DLD1 (cell line): ENCODE measurements around the gene EMC8.

ENCODE experiments used
- in situ Hi-C: cut with HindIII; loops from 2 replicates; pipeline ENCODE4 v1.10.0; 2017; ENCODE audit warnings: low sequenced_read_pairs

The EMC8 gene

GRCh38 chr16:85835956-85836705 lies 36.8 kb upstream of the EMC8 start:
- in situ Hi-C loops: loop anchor here (5.0 kb wide), 1 partner anchor 71 kb away; no protein-coding TSS in a partner anchor

GRCh38 chr16:85835227-85835751 lies 35.9 kb upstream of the EMC8 start:
- in situ Hi-C loops: loop anchor here (5.0 kb wide), 1 partner anchor 72 kb away; no protein-coding TSS in a partner anchor

DNA sequence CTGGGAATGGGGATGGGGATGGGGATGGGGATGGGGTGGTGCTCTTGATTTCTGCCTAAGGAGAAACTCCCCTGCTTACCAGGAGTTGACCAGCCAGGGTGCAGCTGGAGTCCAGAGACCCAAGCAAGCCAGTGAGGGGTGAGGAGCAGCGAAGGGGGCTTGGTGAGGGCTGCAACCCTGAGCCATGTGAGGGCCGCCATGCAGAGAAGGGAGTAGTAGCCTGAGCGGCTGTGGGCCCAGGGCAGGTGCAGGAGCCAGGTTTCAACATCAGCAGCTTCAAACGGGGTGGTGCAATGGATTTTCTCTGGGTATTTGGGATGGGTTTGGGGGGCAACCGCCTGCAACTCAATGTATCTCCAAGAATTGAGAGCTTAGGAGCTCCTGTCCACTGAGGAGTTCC lies 35.4 kb upstream of the EMC8 start:
- in situ Hi-C loops: loop anchor here (5.0 kb wide), 1 partner anchor 73 kb away; no protein-coding TSS in a partner anchor

DNA sequence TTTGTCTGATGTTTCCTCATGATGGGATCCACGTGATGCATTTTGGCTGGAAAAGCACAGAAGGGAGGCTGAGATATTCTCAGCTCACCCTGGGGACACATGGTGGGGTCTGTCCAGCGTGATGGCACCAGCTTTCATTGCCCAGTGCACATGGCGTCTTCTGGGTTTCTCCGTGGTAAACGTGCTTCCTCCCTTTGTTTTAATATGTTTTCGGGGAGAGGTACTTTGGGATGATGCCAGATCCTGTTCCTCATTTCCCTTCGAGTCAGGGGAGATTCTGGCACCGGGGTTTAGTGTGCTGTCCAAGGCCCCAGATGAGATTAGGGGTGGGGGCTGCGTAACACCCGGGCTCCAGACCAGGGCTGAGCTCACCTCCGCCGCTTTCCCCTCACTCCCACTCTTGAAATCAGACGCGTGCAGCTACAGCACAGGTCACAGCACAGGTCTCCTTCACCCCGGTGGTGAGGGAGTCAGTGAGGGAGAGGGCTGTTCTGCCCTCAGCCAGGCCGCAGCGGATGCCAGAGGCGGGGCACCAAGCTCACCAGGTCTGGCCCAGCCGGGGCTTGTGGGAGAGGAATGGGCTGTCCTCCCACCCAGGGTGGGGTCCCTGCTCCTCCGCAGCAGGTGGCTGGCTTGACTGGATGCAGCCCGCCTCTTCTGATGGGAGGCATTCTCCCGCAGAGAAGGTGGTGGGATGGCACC lies 34.0 kb upstream of the EMC8 start:
- in situ Hi-C loops: no loop called here

GRCh38 chr16:85832570-85833218 lies 33.4 kb upstream of the EMC8 start:
- in situ Hi-C loops: no loop called here

DNA sequence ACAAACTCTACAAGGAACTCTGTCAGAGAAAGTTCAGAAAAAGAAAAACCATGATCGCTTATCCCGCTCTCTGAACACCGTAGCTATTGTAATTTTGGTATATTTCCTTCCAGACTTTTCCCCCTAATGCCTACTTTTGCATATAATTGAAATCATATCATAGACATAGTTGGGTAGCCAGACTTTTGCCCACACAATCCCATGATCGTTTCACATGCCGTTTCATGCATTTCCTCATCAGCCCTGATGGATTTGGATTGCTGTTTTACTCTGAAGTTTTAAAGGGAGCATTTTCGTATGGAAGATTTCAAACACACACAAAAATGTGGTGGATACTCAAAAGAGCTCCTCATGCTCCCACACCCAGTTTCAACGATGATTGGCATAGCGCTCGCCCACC lies 31.5 kb upstream of the EMC8 start:
- in situ Hi-C loops: no loop called here

GRCh38 chr16:85829751-85830445 lies 30.6 kb upstream of the EMC8 start:
- in situ Hi-C loops: no loop called here

DNA sequence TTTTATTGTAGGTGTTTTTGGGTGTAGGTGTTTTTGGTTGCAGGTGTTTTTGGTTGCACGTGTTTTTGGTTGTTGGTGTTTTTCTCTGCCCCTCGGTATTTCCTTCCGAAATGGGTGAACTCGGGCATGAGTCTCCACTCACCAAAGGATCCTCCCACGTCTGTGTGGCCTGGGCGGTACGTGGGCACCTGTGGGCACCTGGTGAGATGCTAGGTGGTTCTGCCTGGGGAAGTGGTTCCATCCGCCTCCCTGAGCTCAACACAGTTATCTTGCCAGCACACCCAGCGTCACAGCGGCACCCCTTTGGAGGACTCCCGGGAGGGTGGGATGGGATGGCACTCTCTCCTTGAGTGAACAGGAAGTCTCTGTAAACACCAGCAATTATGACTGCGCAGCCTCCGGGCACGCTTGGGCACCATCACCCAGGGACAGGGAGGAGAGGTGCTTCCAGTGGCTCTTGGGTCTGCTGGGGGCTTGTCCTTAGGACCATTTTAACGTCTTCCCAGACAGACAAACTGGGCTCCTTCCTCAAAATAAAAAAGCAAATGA lies 29.9 kb upstream of the EMC8 start:
- in situ Hi-C loops: no loop called here

DNA sequence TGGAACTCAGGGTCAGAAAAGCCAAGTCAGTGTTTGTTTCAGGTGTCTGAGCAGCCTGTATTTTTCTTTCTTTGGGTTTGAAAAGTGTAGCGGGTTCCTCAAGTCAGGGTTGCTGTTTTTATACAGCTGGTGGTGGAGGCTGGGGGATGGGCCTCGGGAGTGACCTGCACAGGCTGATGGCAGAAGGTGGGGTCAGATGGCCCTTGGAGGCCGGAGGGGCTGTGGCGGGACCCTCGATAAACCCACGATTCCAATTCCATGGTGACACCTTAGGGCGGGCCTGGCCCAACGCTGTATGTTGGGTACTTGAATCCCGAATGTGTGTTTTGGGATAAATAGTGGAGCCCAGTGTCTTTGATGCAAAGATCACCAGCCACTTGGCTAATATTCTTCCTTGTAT lies 28.8 kb upstream of the EMC8 start:
- in situ Hi-C loops: no loop called here

GRCh38 chr16:85826686-85827247 lies 27.4 kb upstream of the EMC8 start:
- in situ Hi-C loops: no loop called here

- in situ Hi-C loops: no loop called here
Measured at GRCh38 chr16:85825326-85825725, 26.0 kb upstream of the EMC8 start.

DNA sequence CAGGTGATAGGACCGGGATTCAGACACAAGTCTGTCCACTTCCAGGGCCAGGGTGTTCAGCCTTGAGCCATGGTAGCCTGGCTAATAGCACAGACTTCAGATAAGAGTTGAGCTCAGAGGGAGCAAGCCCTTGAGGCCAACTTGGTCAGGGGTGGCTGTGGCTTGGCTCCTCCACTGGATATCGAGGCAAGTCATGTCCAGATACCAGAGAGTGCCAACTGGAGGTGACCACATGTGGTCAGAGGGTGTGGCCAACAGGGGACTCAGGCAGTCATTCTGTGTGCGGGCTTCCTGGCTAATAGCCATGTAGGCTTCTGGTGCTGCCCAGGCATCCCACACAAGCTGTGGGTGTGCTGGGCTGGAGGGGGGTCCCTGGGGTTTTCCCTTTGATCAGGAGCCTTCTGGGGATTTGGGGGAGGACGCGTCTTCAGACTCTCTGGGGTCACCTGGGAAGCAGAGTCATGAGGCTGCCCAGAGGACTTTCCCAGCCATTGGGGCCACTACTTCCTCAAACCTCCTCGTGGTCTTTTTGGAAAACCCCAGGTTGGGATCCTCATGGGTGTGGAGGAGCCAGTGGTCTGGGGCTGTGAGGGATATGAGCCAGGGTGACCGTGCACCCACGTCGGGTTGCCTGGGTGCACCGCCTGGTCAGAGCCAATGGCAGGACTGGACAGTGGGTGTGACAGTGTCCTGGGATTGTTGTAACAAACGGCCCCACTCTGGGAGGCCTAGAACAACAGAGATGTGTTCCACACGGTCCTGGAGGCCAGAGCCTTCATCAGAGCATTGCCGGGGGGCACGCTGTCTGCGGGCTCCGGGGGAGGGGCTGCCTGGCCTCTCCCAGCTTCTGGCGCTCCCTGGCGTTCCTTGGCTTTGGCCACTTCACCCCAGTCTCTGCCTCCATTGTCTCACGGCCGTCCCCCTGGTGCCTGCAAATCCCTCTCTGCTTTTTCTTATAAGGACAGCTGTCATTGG lies 25.1 kb upstream of the EMC8 start:
- in situ Hi-C loops: no loop called here

GRCh38 chr16:85823328-85823920 lies 24.1 kb upstream of the EMC8 start:
- in situ Hi-C loops: no loop called here

GRCh38 chr16:85822145-85822544 lies 22.8 kb upstream of the EMC8 start:
- in situ Hi-C loops: no loop called here

DNA sequence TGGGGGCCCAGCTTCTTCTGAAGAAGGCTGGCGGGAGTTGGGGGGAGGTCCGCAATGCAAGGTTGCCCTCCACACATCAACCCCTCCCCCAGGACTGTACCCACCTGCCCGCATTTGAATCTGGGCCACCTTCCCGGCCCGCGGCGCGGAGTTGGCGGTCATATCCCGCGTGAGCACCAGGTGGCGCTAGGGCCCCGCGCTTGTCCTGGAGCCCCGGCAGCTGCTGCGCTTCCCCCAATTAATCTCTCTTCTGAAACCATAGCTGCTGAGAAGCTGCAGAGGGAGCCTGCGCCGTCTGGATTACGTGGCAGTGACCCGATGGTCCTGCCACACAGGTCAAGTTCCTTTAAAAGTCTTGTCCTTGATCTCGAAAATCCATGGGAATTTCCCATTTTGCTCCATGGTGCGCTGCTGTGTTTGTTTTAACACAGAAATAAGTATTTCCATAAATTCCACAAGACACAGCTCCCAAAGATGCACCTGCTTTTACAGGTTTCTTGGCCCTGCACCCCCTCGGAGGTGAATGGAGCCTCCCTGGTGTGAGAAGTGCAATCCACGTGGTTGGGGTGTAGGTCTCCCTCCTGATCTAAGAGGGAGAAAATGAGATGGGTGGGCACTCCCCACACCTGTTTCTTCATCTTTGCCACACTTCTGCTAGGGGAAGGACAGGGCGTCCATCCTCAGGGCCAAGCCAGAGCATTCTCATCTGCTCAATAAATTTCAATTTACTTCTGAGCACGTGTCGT lies 22.2 kb upstream of the EMC8 start:
- in situ Hi-C loops: no loop called here

GRCh38 chr16:85820604-85821372 lies 21.4 kb upstream of the EMC8 start:
- in situ Hi-C loops: no loop called here

GRCh38 chr16:85819771-85820170 lies 20.4 kb upstream of the EMC8 start:
- in situ Hi-C loops: no loop called here
